Measurements from ENCODE around the gene SEZ6L2. TPM values are rescaled to one million over a fixed set of nuclear protein-coding genes. Genes with fewer than 3 reads are reported as not detected.
"Not testable (repeated sequence)": the region's sequence is repeated elsewhere in the genome, so short reads cannot be mapped to it uniquely, and the experiment has no call there.

The SEZ6L2 gene
- total RNA-seq, 1 experiment from 2014 or later = 10.9 TPM

GRCh38 chr16:29858149-29858849 lies 41.1 kb downstream of the SEZ6L2 start:
- no peak for DNase-seq (ENCODE audit: low read depth)

- DNase-seq (ENCODE audit: low read depth) = peak; percentile 89
Observed at GRCh38 chr16:29857133-29857760, 42.1 kb downstream of the SEZ6L2 start.

- DNase-seq (ENCODE audit: low read depth) = peak; percentile 23
Observed at GRCh38 chr16:29854520-29855100, 44.7 kb downstream of the SEZ6L2 start.

DNA sequence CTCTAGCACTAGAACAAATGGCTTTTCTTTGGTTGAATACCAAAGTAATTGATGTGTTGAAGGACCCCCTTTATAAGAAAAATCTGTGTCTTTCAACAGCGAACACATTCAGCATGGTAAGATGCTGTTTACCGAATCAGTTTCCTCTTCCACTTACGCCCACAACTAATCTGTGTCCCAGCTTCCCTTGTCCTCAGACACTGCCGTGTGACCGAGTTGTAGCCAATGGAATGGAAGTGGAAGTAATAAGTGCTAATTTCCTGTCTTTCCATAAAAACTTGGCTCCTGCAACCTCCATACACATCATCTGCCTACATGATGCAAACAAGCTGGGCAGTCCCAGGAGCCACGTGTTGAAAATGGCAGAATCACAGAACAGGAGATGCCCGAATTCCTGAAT lies 46.7 kb downstream of the SEZ6L2 start:
- no peak for DNase-seq (ENCODE audit: low read depth)

DNA sequence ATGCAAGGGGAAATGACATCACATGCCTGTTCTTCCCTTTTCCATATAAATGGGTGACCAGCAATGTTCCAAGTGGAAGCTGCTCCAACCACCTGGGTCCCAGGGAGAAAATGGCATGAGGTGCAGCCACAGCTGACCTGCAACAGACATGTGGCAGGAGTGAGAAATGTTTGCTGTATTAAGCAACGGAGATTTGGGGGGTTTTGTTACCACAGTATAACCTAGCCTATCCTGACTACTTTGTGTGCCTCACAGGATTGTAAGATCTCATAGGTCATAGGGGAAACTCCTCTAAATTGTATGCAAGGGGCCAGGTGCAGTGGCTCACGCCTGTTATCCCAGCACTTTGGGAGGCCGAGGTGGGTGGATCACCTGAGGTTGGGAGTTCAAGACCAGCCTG lies 48.4 kb downstream of the SEZ6L2 start:
- no peak for DNase-seq (ENCODE audit: low read depth)

DNA sequence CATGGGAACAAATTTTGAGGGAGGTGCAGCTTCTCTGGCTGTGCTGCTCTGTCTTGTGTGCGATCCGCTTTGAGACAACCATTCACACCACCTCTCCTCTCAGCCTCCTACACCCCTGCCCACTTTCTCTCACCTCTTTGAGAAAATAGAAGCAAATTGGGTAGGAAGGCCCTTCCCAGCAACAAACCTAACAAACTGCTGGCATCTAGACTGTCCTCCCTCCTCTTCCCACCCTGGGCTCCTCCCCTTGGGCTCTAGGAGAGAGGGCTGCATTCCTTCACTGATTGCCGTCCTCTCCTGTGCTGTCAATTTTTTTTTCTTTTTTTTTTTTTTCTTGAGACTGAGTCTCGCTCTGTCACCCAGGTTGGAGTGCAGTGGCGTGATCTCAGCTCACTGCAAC lies 49.8 kb downstream of the SEZ6L2 start:
- no peak for DNase-seq (ENCODE audit: low read depth)

DNA sequence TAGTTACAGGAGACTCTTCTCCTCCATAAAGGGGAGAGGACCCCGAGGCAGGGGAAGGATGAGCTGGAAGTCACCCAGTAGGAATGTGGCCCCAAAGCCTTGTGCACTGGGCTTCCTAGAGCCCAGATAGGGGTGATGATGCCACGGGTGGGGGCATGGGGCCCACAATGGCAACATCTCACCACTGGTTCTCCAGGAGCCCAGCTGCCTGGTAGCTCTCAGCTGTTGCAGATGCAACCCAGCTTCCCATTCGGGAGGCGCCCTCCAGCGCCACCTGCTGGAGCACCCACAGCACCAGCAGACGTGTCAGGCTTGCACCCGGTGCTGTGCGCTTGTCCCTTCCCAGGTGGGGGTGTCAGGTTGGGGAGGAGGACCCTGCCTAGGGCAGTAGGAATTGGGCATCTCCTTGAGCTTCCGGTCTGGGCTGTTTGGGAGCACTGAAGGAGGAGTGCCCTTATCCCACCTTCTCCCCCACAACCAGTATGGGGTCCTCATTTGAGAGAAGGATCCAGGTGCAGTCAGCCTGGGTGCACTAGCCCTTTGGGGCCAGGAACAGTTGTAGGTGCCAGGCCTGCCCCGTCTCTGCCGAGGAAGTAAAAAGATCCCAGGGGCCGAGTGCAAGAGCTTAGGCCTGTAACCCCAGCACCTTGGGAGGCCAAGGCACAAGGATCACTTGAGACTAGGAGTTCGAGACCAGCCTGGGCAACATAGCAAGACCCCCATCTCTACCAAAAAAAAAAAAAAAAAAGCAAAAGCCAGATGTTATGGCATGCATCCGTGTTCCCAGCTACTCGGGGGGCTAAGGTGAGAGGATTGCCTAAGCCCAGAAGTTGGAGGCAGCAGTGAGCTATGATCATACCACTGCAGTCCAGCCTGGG lies 50.7 kb downstream of the SEZ6L2 start:
- DNase-seq (ENCODE audit: low read depth) = peak; percentile 69

DNA sequence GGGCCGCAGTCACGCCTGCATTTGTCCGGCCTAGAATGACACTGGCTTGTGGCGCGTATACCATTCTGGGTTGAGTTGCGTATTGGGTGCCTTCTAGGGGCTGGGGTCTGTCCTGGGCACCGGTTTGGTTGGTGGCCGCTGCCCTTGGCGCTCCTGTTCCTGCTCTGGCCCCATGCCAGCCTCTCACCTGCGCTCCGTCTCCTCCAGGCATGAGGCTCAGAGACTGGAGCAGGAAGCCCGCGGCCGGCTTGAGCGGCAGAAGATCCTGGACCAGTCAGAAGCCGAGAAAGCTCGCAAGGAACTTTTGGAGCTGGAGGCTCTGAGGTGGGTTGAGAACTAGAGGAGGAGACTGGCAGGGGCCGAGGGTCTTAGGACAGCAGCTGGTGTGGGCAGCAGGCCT lies 53.7 kb downstream of the SEZ6L2 start:
- DNase-seq (ENCODE audit: low read depth) = no peak

GRCh38 chr16:29844575-29845331 lies 54.6 kb downstream of the SEZ6L2 start:
- no peak for DNase-seq (ENCODE audit: low read depth)

GRCh38 chr16:29843931-29844330 lies 55.4 kb downstream of the SEZ6L2 start:
- no peak for DNase-seq (ENCODE audit: low read depth)

- no peak for DNase-seq (ENCODE audit: low read depth)
Observed at GRCh38 chr16:29842732-29843346, 56.5 kb downstream of the SEZ6L2 start.

GRCh38 chr16:29841631-29842030 lies 57.7 kb downstream of the SEZ6L2 start:
- no peak for DNase-seq (ENCODE audit: low read depth)

DNA sequence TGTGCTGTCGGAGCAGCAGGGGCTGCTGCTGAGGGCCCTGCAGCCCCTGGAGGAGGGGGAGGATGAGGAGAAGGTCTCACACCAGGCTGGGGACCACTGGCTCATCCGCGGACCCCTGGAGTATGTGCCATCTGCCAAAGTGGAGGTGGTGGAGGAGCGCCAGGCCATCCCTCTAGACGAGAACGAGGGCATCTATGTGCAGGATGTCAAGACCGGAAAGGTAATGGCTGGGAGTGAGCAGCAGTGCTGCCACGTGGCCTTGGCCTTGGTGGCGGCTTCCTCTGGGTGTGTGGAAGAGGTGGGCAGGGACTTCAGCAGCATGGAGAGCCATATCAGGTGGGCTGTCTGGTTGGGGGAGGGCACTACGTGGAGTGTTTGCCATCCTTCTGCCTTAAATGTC lies 59.1 kb downstream of the SEZ6L2 start:
- DNase-seq (ENCODE audit: low read depth) = no peak

- no peak for DNase-seq (ENCODE audit: low read depth)
Observed at GRCh38 chr16:29839822-29840221, 59.5 kb downstream of the SEZ6L2 start.

GRCh38 chr16:29837841-29838240 lies 61.5 kb downstream of the SEZ6L2 start:
- no peak for DNase-seq (ENCODE audit: low read depth)

GRCh38 chr16:29836623-29837022 lies 62.7 kb downstream of the SEZ6L2 start:
- DNase-seq (ENCODE audit: low read depth) = no peak

GRCh38 chr16:29835926-29836325 lies 63.4 kb downstream of the SEZ6L2 start:
- DNase-seq (ENCODE audit: low read depth) = no peak

DNA sequence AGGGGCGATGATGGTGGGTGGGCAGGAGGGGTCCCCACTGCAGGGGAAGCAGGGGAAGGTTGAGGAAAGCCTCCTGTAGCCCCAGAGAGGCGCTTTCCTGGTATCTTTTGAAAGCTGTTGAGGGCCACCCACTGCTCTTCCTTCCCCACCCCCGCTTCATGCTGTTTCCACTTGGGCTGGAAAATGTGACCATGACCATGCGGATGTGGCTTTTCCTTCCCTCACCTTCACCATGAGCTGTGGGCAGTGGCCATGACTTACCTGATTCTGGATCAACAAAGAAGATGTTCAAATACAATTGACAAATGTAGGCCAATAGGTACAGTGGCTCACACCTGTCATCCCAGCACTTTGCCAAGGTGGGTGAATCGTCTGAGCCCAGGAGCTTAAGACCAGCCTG lies 65.3 kb downstream of the SEZ6L2 start:
- no peak for DNase-seq (ENCODE audit: low read depth)

DNA sequence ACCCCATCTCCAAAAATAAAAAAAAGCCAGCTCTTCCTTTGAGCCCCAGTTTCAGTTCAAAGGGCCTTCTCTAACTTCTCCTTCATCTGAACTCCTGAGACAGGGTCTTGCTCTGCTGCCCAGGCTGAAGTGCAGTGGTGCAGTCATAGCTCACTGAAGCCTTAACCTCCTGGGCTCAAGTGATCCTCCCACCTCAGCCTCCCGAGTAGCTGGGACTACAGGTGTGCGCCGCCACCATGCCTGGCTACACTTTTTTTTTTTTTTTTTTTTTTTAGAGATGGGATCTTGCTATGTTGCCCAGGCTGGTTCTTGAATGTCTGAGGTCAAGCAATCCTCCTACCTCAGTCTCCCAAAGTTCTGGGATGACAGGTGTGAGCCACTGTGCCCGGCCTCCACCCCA lies 66.1 kb downstream of the SEZ6L2 start:
- not testable (repeated sequence) for DNase-seq (ENCODE audit: low read depth)

DNA sequence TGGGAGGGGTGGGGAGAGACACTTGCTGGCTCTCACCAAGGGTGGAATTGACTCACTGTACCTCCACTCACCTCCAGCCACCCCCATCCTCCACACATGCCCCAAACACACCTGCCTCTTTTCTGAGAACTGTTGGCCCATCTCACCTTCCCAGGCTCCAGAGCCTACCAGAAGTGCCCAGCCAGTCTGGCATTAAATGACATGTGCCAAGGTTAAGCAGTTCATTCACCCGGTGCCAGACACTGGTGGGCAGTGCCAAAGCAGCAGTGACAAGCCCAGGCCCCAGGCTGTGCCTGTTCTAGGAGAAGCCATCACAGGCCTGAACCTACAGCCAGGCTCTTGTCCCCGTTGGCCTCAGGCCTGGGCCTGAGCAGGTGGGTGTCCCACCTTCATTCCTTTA lies 67.9 kb downstream of the SEZ6L2 start:
- no peak for DNase-seq (ENCODE audit: low read depth)

- no peak for DNase-seq (ENCODE audit: low read depth)
Observed at GRCh38 chr16:29830774-29831173, 68.6 kb downstream of the SEZ6L2 start.

Data from LHCN-M2 (cell line).